Neural progenitor cell (in vitro differentiated cells): Measurements from ENCODE around the gene PYCARD. TPM values are rescaled to one million over a fixed set of nuclear protein-coding genes. Genes with fewer than 3 reads are reported as not detected.

Source experiments
- DNase-seq: peaks from one replicate; pipeline ENCODE4 v3.0.0-alpha.2; 2016; ENCODE audit warnings: low spot score
- H2AFZ ChIP-seq: fragments of 200-600 bp; sonication (generic); replicated peaks from 2 replicates; pipeline ENCODE4 v1.6.1; 2016; ENCODE audit warnings: antibody characterized with exemption
- H3F3A ChIP-seq: fragments of 200-600 bp; sonication (generic); 2 replicates; pipeline ENCODE4 v1.6.1; 2016; ENCODE audit warnings: antibody characterized with exemption, low read depth
- H3K27ac ChIP-seq: fragments of 200-600 bp; sonication (generic); 2 replicates; pipeline ENCODE4 v1.5.1; 2016; ENCODE audit warnings: mild to moderate bottlenecking
- H3K27me3 ChIP-seq: fragments of 200-600 bp; sonication (generic); 2 replicates; pipeline ENCODE4 v1.6.1; 2016; ENCODE audit warnings: mild to moderate bottlenecking, moderate library complexity
- H3K36me3 ChIP-seq: fragments of 200-600 bp; sonication (generic); 2 replicates; pipeline ENCODE4 v1.5.1; 2016
- H3K4me1 ChIP-seq: fragments of 200-600 bp; sonication (generic); 2 replicates; pipeline ENCODE4 v1.6.1; 2016; ENCODE audit warnings: mixed run types
- H3K4me2 ChIP-seq: fragments of 200-600 bp; sonication (generic); 2 replicates; pipeline ENCODE4 v1.6.1; 2016
- H3K4me3 ChIP-seq: fragments of 200-600 bp; sonication (generic); 2 replicates; pipeline ENCODE4 v1.5.1; 2016
- H3K79me2 ChIP-seq: fragments of 200-600 bp; sonication (generic); 2 replicates; pipeline ENCODE4 v1.6.1; 2016; ENCODE audit warnings: low read depth
- H3K9ac ChIP-seq: fragments of 200-600 bp; sonication (generic); 2 replicates; pipeline ENCODE4 v1.6.1; 2016
- H3K9me3 ChIP-seq: fragments of 200-600 bp; sonication (generic); 2 replicates; pipeline ENCODE4 v1.5.1; 2016; ENCODE audit warnings: low read depth
- H4K20me1 ChIP-seq: fragments of 200-600 bp; sonication (generic); 2 replicates; pipeline ENCODE4 v1.6.1; 2016; ENCODE audit warnings: low read depth
- H3K27ac Mint-ChIP-seq: 3 replicates; pipeline ENCODE4 v1.8.0; 2021; ENCODE audit warnings: mixed read lengths
- H3K27me3 Mint-ChIP-seq: 2 replicates; pipeline ENCODE4 v1.8.0; 2022; ENCODE audit warnings: low read depth, mild to moderate bottlenecking, inconsistent platforms, moderate library complexity, mixed read lengths; ENCODE audit not compliant: insufficient read depth
- H3K36me3 Mint-ChIP-seq: 3 replicates; pipeline ENCODE4 v1.8.0; 2021; ENCODE audit warnings: mixed read lengths
- H3K4me1 Mint-ChIP-seq: 3 replicates; pipeline ENCODE4 v1.8.0; 2021; ENCODE audit warnings: mixed read lengths
- H3K4me3 Mint-ChIP-seq: 3 replicates; pipeline ENCODE4 v1.8.0; 2021; ENCODE audit warnings: mild to moderate bottlenecking, moderate library complexity, mixed read lengths
- H3K9me3 Mint-ChIP-seq: 3 replicates; pipeline ENCODE4 v1.8.0; 2020; ENCODE audit warnings: mixed read lengths
- CTCF ChIP-seq: fragments of 200-600 bp; sonication (generic); IDR thresholded peaks from 2 replicates; pipeline ENCODE4 v1.5.1; 2017; ENCODE audit warnings: antibody characterized with exemption, mild to moderate bottlenecking
- EZH2 ChIP-seq: fragments of 200-600 bp; sonication (generic); IDR thresholded peaks from 2 replicates; pipeline ENCODE4 v1.6.1; 2017; ENCODE audit warnings: antibody characterized with exemption, mild to moderate bottlenecking, moderate library complexity
- EZH2phosphoT487 ChIP-seq: fragments of 200-600 bp; sonication (generic); IDR thresholded peaks from 2 replicates; pipeline ENCODE4 v1.6.1; 2017; ENCODE audit warnings: antibody characterized with exemption
- total RNA-seq: library from RNA; depleted of rRNA; stranded (reverse); fragments of >200 nt; gene quantifications from 2 replicates; pipeline ENCODE4 v1.2.3, GENCODE V29; 2015; ENCODE audit warnings: low replicate concordance

Gene PYCARD
- total RNA-seq, 1 donor from 2014 or later = not detected

DNA sequence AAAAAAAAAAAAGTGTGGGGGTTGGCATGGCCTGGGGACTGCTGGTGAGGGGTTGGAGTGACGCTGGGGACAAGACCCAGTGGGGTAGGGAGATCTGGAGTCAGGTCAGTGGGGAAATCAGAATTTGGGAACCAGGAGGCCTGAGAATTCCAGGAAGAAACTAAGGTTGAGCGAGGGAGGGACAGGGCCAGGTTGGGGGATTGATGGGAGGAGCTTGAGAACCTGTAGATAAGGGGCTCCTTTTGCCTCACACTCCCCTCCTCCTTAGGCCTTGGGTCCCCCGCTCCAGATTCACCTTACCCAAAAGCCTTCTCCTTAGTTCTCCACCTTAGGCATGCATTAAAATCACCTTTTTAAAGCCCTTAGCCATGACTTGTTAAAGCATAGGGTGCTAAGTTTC is 22.6 kb upstream of the PYCARD start:
- TF ChIP-seq CTCF (no peak), EZH2phosphoT487 (no peak), EZH2 (no peak)
- H3K27ac Mint-ChIP-seq = no peak overlapping the region
- no peaks in the 10 kb centered on the region for H3F3A ChIP-seq

DNA sequence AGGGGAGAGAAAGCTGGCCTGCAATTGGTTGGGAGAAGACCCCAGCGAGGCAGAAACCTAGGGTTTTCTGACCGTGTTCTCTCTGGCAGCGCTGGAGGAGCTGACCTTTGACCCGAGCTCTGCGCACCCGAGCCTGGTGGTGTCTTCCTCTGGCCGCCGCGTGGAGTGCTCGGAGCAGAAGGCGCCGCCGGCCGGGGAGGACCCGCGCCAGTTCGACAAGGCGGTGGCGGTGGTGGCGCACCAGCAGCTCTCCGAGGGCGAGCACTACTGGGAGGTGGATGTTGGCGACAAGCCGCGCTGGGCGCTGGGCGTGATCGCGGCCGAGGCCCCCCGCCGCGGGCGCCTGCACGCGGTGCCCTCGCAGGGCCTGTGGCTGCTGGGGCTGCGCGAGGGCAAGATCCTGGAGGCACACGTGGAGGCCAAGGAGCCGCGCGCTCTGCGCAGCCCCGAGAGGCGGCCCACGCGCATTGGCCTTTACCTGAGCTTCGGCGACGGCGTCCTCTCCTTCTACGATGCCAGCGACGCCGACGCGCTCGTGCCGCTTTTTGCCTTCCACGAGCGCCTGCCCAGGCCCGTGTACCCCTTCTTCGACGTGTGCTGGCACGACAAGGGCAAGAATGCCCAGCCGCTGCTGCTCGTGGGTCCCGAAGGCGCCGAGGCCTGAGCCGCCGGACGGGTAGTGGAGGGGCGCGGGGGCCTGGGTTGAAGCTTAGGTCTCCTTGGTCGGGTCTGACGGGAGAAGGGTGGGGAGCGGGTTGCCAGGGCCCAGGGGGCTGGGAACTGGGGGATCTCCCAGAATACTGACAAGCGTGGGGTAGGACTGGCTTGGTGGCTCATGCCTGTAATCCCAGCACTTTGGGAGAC is 21.8 kb upstream of the PYCARD start:
- TF ChIP-seq CTCF = no peak
- no peaks in the 10 kb centered on the region for H3K27me3 ChIP-seq
- no peaks in the 10 kb centered on the region for H4K20me1 ChIP-seq
- Mint-ChIP-seq H3K4me1 (no peaks in the 10 kb centered on the region), H3K27me3 (peaks cover 15% of the 10 kb centered on the region), H3K9me3 (peaks cover 2% of the 10 kb centered on the region), H3K27ac (no peak overlapping the region), H3K36me3 (no peaks in the 10 kb centered on the region), H3K4me3 (no peak overlapping the region)
- H3K9ac ChIP-seq = no peak overlapping the region
- H3K36me3 ChIP-seq = no peaks in the 10 kb centered on the region
- no peak for DNase-seq
- no peak overlapping the region for H2AFZ ChIP-seq
- H3K27ac ChIP-seq = no peak overlapping the region
- no peak overlapping the region for H3K4me2 ChIP-seq
- no peaks in the 10 kb centered on the region for H3K4me1 ChIP-seq
- no peaks in the 10 kb centered on the region for H3K79me2 ChIP-seq
- H3K9me3 ChIP-seq = no peaks in the 10 kb centered on the region
- no peak overlapping the region for H3K4me3 ChIP-seq
- H3F3A ChIP-seq = no peaks in the 10 kb centered on the region

More for the DNA sequence above, 22.6 kb upstream of the PYCARD start:
- no peak overlapping the region for H3K27ac ChIP-seq
- H4K20me1 ChIP-seq = no peaks in the 10 kb centered on the region
- no peaks in the 10 kb centered on the region for H3K36me3 Mint-ChIP-seq
- no peak overlapping the region for H3K9ac ChIP-seq
- no peak for DNase-seq
- no peak overlapping the region for H3K4me3 ChIP-seq
- peaks cover 13% of the 10 kb centered on the region for H3K27me3 Mint-ChIP-seq
- H3K4me1 ChIP-seq = no peaks in the 10 kb centered on the region
- no peak overlapping the region for H3K4me3 Mint-ChIP-seq
- peaks cover 4% of the 10 kb centered on the region for H3K9me3 Mint-ChIP-seq
- no peak overlapping the region for H2AFZ ChIP-seq
- no peaks in the 10 kb centered on the region for H3K27me3 ChIP-seq
- no peaks in the 10 kb centered on the region for H3K9me3 ChIP-seq
- H3K36me3 ChIP-seq = no peaks in the 10 kb centered on the region
- no peaks in the 10 kb centered on the region for H3K79me2 ChIP-seq
- no peaks in the 10 kb centered on the region for H3K4me1 Mint-ChIP-seq
- no peak overlapping the region for H3K4me2 ChIP-seq

DNA sequence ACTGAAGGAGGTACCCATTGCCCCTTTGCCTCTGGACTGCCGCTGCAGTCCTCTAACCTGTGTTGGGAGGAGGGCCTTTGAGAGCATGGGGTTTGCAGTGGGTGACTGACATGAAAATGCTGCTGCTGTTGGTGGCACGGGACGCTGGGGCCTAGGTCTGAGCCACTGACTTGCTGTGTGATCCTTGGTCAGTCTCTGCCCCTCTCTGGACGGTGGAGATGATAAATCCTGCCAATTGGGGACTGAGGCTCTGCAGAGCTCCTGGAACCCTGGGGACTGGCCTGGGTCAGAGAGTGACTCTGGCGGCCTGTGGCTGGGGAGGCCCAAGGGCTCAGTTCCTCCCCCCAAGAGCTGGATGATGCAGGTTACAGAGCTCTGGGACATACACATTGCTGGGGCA is 20.5 kb upstream of the PYCARD start:
- Histone ChIP-seq H3K9me3 (no peaks in the 10 kb centered on the region), H3F3A (no peaks in the 10 kb centered on the region), H4K20me1 (no peaks in the 10 kb centered on the region), H3K4me2 (no peak overlapping the region), H2AFZ (no peak overlapping the region), H3K4me3 (no peak overlapping the region), H3K4me1 (no peaks in the 10 kb centered on the region), H3K27ac (no peak overlapping the region), H3K79me2 (no peaks in the 10 kb centered on the region), H3K9ac (no peak overlapping the region), H3K27me3 (peaks cover 13% of the 10 kb centered on the region), H3K36me3 (no peaks in the 10 kb centered on the region)
- no peak for DNase-seq
- H3K27ac Mint-ChIP-seq = no peak overlapping the region
- no peak overlapping the region for H3K4me3 Mint-ChIP-seq
- H3K9me3 Mint-ChIP-seq = no peaks in the 10 kb centered on the region
- no peaks in the 10 kb centered on the region for H3K4me1 Mint-ChIP-seq
- no peaks in the 10 kb centered on the region for H3K36me3 Mint-ChIP-seq
- TF ChIP-seq CTCF = no peak
- no peak for TF ChIP-seq EZH2phosphoT487
- no peak for TF ChIP-seq EZH2
- peaks cover 25% of the 10 kb centered on the region for H3K27me3 Mint-ChIP-seq
